HT1080 (cell line): Measurements from ENCODE around the gene LMBRD1. TPM values are rescaled to one million over a fixed set of nuclear protein-coding genes. Genes with fewer than 3 reads are reported as not detected.
A peak's percentile ranks its signal among the peaks of the same experiment; 100 is the strongest.
"Not testable (repeated sequence)": the region's sequence is repeated elsewhere in the genome, so short reads cannot be mapped to it uniquely, and the experiment has no call there.

Experiments
- DNase-seq: peaks from one replicate; pipeline ENCODE4 v3.0.0-alpha.2; 2015; ENCODE audit warnings: low read depth
- polyA plus RNA-seq, 2 experiments: library from polyadenylated mRNA; depleted of rRNA; stranded (reverse); fragments of >200 nt; gene quantifications; 2 replicates each; pipeline ENCODE4 v1.2.3, GENCODE V29; 2015
- total RNA-seq: library from RNA; depleted of rRNA; stranded (reverse); fragments of >200 nt; shearing (Covaris generic); gene quantifications from 2 replicates; pipeline ENCODE4 v1.2.3, GENCODE V29; 2014; rRNA removed

LMBRD1 gene
- total RNA-seq = 10.2 and 10.9 TPM in 2 replicates
- 17.1 and 19.2 TPM in 2 replicates for polyA plus RNA-seq (2015; cell fraction: cytosol; rRNA removed)
- 20.7 and 25.7 TPM in 2 replicates for polyA plus RNA-seq (2015; cell fraction: nucleus; rRNA removed)

- DNase-seq = peak; percentile 88
These were observed at the start of gene LMBRD1 for GRCh38 chr6:69796642-69797390. TSS of gene LMBRD1 (minus strand) at chr6:69797010. CDS start at chr6:69796881, 129 bp downstream.

GRCh38 chr6:69846312-69846711, 49.5 kb upstream of the LMBRD1 start:
- no peak for DNase-seq

- no peak for DNase-seq
These were observed 46.4 kb upstream of the LMBRD1 start for GRCh38 chr6:69843189-69843588.

GRCh38 chr6:69841862-69842261, 45.1 kb upstream of the LMBRD1 start:
- no peak for DNase-seq

GRCh38 chr6:69835414-69836179, 38.8 kb upstream of the LMBRD1 start:
- peak; percentile 62 for DNase-seq

GRCh38 chr6:69832558-69832957, 35.7 kb upstream of the LMBRD1 start:
- no peak for DNase-seq

GRCh38 chr6:69827276-69827893, 30.6 kb upstream of the LMBRD1 start:
- DNase-seq = peak; percentile 18

- no peak for DNase-seq
These were observed 29.1 kb upstream of the LMBRD1 start for GRCh38 chr6:69825904-69826303.

- DNase-seq = not testable (repeated sequence)
These were observed 27.5 kb upstream of the LMBRD1 start for GRCh38 chr6:69824355-69824754.

- no peak for DNase-seq
These were observed 23.6 kb upstream of the LMBRD1 start for GRCh38 chr6:69820438-69820837.

GRCh38 chr6:69820018-69820417, 23.2 kb upstream of the LMBRD1 start:
- no peak for DNase-seq

- DNase-seq = no peak
These were observed 22.3 kb upstream of the LMBRD1 start for GRCh38 chr6:69819138-69819537.

- DNase-seq = no peak
These were observed 21.6 kb upstream of the LMBRD1 start for GRCh38 chr6:69818223-69818930.

- no peak for DNase-seq
These were observed 20.5 kb upstream of the LMBRD1 start for GRCh38 chr6:69817358-69817757.

- no peak for DNase-seq
These were observed 19.8 kb upstream of the LMBRD1 start for GRCh38 chr6:69816569-69816968.

- DNase-seq = no peak
These were observed 19.2 kb upstream of the LMBRD1 start for GRCh38 chr6:69816026-69816425.

GRCh38 chr6:69813508-69813907, 16.7 kb upstream of the LMBRD1 start:
- DNase-seq = peak; percentile 4

- no peak for DNase-seq
These were observed 16.1 kb upstream of the LMBRD1 start for GRCh38 chr6:69812746-69813427.

GRCh38 chr6:69802995-69803394, 6.2 kb upstream of the LMBRD1 start:
- no peak for DNase-seq

- no peak for DNase-seq
These were observed 4.9 kb upstream of the LMBRD1 start for GRCh38 chr6:69801711-69802110.

- DNase-seq = no peak
These were observed 4.4 kb upstream of the LMBRD1 start for GRCh38 chr6:69801225-69801624.
